ENCODE results near the gene TCF25.
"Not testable (repeated sequence)": the region's sequence is repeated elsewhere in the genome, so short reads cannot be mapped to it uniquely, and the experiment has no call there.

The TCF25 gene

GRCh38 chr16:89873109-89873971, at the start of gene TCF25:
Gene TCF25 (plus strand): TSS chr16:89873592. CDS start chr16:89873668, 76 bp downstream.
- DNase-seq = peak; percentile 62

- DNase-seq = not testable (repeated sequence)
Measured at GRCh38 chr16:89823824-89824148, 49.6 kb upstream of the TCF25 start.

GRCh38 chr16:89826531-89827382, 46.6 kb upstream of the TCF25 start:
- DNase-seq = no peak

DNA sequence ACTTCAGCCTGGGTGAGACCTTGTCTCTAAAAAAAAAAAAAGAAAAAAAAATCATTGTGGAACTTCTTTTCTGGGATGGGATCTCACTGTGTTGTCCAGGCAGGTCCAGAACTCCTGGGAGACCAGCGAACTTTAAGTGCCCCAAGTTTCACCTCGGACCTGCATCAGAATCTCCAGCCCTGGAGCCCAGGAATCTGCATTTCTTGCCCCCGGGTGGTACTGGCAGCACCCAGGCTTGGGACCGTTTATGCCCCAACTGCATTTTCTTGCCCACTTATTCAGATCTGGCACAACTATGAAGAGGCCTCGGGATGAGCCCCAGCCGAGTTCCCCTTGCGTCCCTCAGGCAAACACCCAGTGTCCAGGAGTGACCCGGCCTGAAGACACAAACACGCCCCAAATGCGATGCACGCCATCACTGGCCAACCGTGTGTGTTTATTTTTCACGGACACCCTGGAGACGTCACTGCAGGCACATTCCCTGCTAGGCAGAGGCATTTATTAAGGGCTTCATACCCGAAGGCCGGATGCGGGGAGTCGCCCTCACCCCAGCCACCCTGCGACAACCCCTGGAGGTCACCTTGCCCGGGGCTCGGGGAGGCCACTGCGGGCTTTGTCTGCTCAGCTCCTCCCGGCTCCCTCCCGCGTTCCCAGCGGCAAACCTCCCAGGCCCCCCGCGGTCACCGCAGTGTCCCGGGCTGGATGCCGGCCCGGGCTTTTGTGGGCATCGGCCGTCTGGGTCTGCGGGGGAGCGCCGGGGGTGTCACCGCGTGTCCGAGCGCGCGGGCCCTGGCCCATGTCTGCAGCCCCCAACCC, 45.8 kb upstream of the TCF25 start:
- peak; percentile 43 for DNase-seq

- peak; percentile 64 for DNase-seq
Measured at GRCh38 chr16:89828199-89828869, 45.1 kb upstream of the TCF25 start, which contains the start of gene SPIRE2. Gene SPIRE2 (plus strand): TSS chr16:89828475. CDS start chr16:89828551, 76 bp downstream.

GRCh38 chr16:89828870-89829629, 44.3 kb upstream of the TCF25 start:
- DNase-seq = no peak

DNA sequence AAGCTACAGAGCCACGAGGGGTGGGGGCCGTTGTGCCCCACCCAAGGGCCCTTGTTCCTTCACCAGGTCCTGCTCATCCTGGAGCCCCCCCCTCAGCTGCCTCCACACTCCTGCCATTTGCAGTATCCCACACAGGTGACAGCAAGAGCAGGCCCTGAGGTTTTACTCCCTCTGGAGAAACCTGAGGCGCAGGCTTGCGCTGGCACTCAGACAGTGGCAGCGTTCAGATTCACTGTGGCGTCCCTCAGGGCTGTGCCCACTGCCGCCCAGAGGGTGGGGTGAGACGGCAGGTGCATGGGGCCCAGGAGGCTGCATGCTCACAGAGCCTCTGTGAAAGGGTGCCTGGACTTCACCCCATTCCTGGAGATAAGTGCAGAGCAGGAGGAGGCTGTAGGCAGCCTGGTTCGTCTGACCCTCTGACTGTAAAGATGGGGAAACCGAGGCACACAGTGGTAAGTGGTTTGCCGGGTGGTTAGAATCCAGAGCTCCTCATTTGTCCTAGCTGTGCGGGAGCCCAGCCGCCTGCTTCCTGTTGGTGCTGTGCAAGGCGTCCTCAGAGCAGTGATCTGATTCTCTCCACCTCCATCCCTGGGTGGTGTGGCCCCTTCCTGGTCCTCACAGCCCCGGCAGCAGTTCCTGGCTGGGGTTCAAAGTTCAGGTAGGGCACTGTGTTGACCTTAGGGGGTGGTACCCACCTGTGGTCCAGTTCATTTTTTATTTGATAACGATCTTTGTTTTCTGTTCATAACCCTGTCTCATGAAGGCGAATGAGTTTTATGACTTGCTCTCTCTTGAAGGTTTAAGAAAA, 43.6 kb upstream of the TCF25 start:
- no peak for DNase-seq

DNA sequence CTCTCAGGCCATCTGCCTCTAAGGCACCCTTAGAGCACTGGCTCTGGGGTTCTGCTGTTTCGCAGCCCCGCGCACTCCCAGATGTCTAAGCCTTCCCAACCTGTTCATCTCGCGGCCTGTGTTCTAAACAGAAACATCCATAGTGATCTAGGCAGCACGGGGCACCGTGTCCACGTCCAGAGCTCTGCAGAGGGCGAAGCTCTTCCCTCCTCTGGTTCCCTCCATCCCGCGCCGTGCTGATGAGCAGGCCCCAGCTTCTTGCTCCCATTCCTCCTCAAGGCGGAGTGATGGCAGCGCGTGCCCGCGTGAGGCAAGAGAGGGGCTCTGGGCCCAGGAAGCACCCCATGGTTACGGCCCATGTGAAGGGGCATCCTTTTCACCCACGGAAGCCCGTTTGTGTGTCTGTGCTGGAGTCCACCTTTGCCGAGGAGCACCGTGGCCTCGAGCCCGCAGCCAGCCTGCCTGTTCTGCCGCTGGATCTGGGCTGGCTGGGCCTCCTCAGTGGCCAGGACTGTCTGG, 41.5 kb upstream of the TCF25 start:
- no peak for DNase-seq

GRCh38 chr16:89833664-89834363, 39.6 kb upstream of the TCF25 start:
- DNase-seq = not testable (repeated sequence)

DNA sequence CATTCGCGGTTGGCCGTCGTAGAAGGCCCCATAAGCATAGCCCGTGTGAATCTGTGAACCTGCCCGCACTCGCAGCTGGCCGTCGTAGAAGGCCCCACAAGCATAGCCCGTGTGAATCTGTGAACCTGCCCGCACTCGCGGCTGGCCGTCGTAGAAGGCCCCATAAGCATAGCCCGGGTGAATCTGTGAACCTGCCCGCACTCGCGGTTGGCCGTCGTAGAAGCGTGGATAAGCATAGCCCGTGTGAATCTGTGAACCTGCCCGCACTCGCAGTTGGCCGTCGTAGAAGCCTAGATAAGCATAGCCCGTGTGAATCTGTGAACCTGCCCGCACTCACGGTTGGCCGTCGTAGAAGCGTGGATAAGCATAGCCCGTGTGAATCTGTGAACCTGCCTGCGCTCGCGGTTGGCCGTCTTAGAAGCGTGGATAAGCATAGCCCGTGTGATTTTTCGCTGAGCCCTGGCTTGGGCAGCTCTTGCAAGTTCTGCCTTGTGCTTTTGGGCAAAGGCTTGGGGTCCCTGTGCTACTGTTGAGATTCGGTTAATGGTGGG, 38.5 kb upstream of the TCF25 start:
- not testable (repeated sequence) for DNase-seq

- DNase-seq = not testable (repeated sequence)
Measured at GRCh38 chr16:89836484-89836883, 36.9 kb upstream of the TCF25 start.

DNA sequence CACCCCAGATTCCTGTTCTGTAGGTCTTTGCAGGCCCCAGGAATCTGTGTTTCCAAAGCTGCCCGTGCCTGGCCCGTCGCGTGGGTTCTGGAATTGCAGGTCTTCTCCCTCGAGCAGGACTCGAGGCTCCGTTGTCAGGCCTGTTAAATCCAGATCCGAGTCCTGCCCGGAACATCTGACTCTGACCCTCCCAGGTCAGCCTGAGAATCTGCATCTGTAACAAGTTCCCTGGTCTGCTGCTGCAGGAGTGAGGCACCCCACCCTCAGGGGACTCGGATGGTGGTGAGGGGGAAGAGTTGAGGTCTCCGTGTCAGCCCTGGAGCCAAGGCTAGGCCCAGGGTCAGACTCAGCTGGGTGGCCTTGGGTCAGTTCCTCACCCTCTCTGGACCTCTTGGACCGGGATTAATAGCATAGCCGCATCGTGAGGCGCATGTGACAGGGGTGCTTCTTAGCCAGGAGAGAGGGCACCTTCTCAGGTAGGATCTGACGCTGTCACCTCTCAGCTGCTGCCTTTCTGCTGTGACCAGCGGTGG, 36.3 kb upstream of the TCF25 start:
- DNase-seq = no peak

GRCh38 chr16:89841275-89841674, 32.1 kb upstream of the TCF25 start:
- DNase-seq = no peak

GRCh38 chr16:89842471-89843408, 30.7 kb upstream of the TCF25 start:
- DNase-seq = peak; percentile 65

DNA sequence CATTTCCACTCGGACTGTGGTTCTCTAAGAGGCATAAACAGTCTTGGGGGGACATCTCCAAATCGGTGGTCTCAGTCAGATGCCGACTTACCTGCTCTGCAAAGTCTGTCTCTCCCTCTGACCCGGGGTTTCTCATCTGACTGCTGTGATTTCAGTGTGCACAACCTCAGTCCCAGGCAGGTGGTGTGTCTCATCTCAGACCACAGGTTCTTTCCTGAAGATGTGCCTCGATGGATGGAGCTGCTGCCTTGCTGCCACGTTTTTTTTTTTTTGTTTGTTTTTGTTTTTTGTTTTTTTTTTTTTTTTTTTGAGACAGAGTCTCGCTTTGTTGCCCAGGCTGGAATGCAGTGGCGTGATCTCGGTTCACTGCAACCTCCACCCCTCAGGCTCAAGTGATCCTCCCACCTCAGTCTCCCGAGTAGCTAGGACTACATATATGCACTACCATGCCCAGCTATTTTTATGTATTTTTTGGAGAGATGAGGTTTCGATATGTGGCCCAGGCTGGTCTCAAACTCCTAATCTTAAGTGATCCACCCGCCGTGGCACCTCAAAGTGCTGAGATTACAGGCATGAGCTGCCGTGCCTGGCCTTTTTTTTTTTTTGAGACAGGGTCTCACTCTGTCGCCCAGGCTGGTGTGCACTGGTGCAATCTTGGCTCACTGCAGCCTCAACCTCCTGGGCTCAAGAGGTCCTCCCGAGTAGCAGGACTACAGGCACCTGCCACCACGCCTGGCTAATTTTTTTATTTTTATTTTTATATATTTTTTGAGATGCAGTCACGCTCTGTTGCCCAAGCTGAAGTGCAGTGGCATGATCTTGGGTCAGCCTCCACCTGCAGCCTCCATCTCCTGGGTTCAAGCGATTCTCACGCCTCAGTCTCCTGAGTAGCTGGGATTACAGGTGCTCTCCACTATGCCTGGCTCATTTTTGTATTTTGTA, 29.7 kb upstream of the TCF25 start:
- DNase-seq = no peak

GRCh38 chr16:89844739-89845339, 28.6 kb upstream of the TCF25 start:
- DNase-seq = no peak

All from NCI-H226 (cell line).